Smooth muscle cell (in vitro differentiated cells): Measurements from ENCODE around the gene C1QL2. TPM values are rescaled to one million over a fixed set of nuclear protein-coding genes. Genes with fewer than 3 reads are reported as not detected.
A peak's percentile ranks its signal among the peaks of the same experiment; 100 is the strongest.

Experiments
- DNase-seq: peaks from one replicate; lab custom pipeline; 2025; ENCODE audit not compliant: unreplicated experiment; lab: John Stamatoyannopoulos, UW
- H2AFZ ChIP-seq: fragments of 200-600 bp; sonication (generic); 2 replicates; pipeline ENCODE4 v1.6.0; 2016; ENCODE audit warnings: antibody characterized with exemption, low read depth, mild to moderate bottlenecking
- H3F3A ChIP-seq: fragments of 200-600 bp; sonication (generic); 2 replicates; pipeline ENCODE4 v1.6.0; 2017; ENCODE audit warnings: antibody characterized with exemption, low read depth
- H3K27ac ChIP-seq: fragments of 200-600 bp; sonication (generic); 2 replicates; pipeline ENCODE4 v1.5.1; 2016; ENCODE audit warnings: low read depth, mild to moderate bottlenecking
- H3K27me3 ChIP-seq: fragments of 200-600 bp; sonication (generic); 2 replicates; pipeline ENCODE4 v1.6.1; 2016; ENCODE audit warnings: low read depth, mild to moderate bottlenecking
- H3K36me3 ChIP-seq: fragments of 200-600 bp; sonication (generic); 2 replicates; pipeline ENCODE4 v1.5.1; 2016; ENCODE audit warnings: low read depth
- H3K4me1 ChIP-seq: fragments of 200-600 bp; sonication (generic); 2 replicates; pipeline ENCODE4 v1.5.1; 2016; ENCODE audit warnings: low read depth
- H3K4me2 ChIP-seq: fragments of 200-600 bp; sonication (generic); 2 replicates; pipeline ENCODE4 v1.6.0; 2016; ENCODE audit warnings: mild to moderate bottlenecking
- H3K4me3 ChIP-seq: fragments of 200-600 bp; sonication (generic); 2 replicates; pipeline ENCODE4 v1.5.1; 2016; ENCODE audit warnings: mild to moderate bottlenecking
- H3K79me2 ChIP-seq: fragments of 200-600 bp; sonication (generic); 2 replicates; pipeline ENCODE4 v1.6.0; 2016; ENCODE audit warnings: low read depth, mild to moderate bottlenecking
- H3K9ac ChIP-seq: fragments of 200-600 bp; sonication (generic); 2 replicates; pipeline ENCODE4 v1.6.0; 2016; ENCODE audit warnings: low read depth
- H3K9me3 ChIP-seq: fragments of 200-600 bp; sonication (generic); replicated peaks from 2 replicates; pipeline ENCODE4 v1.5.1; 2016; ENCODE audit warnings: low read depth
- H4K20me1 ChIP-seq: fragments of 200-600 bp; sonication (generic); 2 replicates; pipeline ENCODE4 v1.6.0; 2016; ENCODE audit warnings: low read depth
- CTCF ChIP-seq: fragments of 200-600 bp; sonication (generic); IDR thresholded peaks from 2 replicates; pipeline ENCODE4 v1.5.1; 2017; ENCODE audit warnings: borderline replicate concordance, mild to moderate bottlenecking, antibody characterized with exemption; ENCODE audit not compliant: insufficient read depth, poor library complexity, severe bottlenecking
- WGBS: methylation state at CpG from one replicate; pipeline ENCODE4 v1.1.7; 2016; ENCODE audit warnings: low lambda C conversion rate; 5-methylcytosine and 5-hydroxymethylcytosine counted together
- polyA plus RNA-seq: library from polyadenylated mRNA; unstranded; fragments of >200 nt; fragmentation: Nextera tagmentation; extraction: Ambion mirVana; gene quantifications from 2 replicates; pipeline ENCODE4 v1.2.1, GENCODE V29; 2016
- total RNA-seq: library from RNA; depleted of rRNA; stranded (reverse); fragments of >200 nt; gene quantifications from 2 replicates; pipeline ENCODE4 v1.2.3, GENCODE V29; 2014

C1QL2 gene
- total and polyA plus RNA-seq, 2 experiments from 2014 or later: not detected

- Histone ChIP-seq H3K4me2 (no peak overlapping the region), H3K9ac (no peak overlapping the region), H2AFZ (no peak overlapping the region), H4K20me1 (no peaks in the 10 kb centered on the region), H3K79me2 (no peaks in the 10 kb centered on the region), H3K27me3 (peaks cover 88% of the 10 kb centered on the region), H3K4me3 (no peak overlapping the region), H3F3A (no peaks in the 10 kb centered on the region), H3K4me1 (peaks cover 4% of the 10 kb centered on the region), H3K27ac (no peak overlapping the region), H3K36me3 (no peaks in the 10 kb centered on the region), H3K9me3 (no peaks in the 10 kb centered on the region)
- TF ChIP-seq CTCF: no peak
- 73% methylated on average over 9 of the region's 9 CpGs for WGBS
- no peak for DNase-seq
Observed at GRCh38 chr2:119160361-119160990, 1.9 kb upstream of the C1QL2 start.

GRCh38 chr2:119157850-119158511 lies 570 bp downstream of the C1QL2 start:
- no peaks in the 10 kb centered on the region for H3K9me3 ChIP-seq
- H3K36me3 ChIP-seq: no peaks in the 10 kb centered on the region
- no peak for TF ChIP-seq CTCF
- no peak overlapping the region for H2AFZ ChIP-seq
- H4K20me1 ChIP-seq: no peaks in the 10 kb centered on the region
- H3K4me2 ChIP-seq: peak overlapping the region; percentile 78
- H3F3A ChIP-seq: no peaks in the 10 kb centered on the region
- H3K4me1 ChIP-seq: peaks cover 7% of the 10 kb centered on the region
- no peak for DNase-seq
- WGBS: 4% methylated on average over 51 of the region's 78 CpGs
- H3K79me2 ChIP-seq: no peaks in the 10 kb centered on the region
- H3K4me3 ChIP-seq: peak overlapping the region; percentile 40
- no peak overlapping the region for H3K27ac ChIP-seq
- H3K9ac ChIP-seq: no peak overlapping the region
- H3K27me3 ChIP-seq: peaks cover 98% of the 10 kb centered on the region

DNA sequence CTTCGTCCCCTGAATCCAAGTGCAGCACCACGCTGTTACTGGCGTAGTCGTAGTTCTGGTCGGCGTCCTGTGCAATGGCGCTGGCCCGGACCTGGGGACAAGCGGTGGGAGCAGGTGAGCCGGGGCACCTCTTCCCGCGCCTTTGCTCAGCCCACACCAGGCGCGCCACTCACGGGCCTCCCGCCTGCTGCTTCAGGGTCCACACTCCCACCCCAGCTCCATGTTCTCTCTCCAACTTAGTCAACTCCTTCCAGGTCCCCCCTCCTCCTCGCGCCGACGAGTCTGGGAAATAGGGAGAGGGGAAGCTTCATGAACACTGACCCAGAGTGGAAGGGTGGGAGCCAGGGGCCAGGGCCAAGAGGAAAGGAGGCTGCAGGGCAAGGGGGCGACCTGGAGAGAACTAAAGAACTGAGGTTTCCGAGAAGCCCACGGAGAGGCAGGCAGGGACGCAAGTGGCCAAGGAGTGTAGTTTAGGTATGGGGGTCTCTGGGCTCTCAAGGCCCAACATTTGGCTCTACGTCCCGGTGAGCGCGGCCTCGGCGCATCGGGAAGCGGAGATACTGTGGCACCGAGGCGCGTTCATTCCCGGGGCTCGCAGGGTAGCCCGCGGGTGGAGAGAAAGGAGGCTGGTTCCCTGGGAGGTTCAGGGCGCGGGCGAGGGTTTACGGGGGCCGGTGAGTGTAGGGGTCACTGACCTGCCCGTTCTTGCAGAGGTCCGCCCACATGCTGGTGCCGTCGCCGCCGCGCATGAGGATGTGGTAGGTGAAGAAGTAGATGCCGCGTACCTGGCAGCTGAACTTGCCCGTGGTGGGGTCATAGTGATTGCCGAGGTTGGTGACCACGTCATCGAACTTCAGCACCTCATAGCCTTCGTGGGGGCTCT lies 1.4 kb downstream of the C1QL2 start:
- Histone ChIP-seq H3K4me2 (no peak overlapping the region), H3F3A (no peaks in the 10 kb centered on the region), H3K27me3 (peaks cover 97% of the 10 kb centered on the region), H3K4me3 (no peak overlapping the region), H3K4me1 (peaks cover 7% of the 10 kb centered on the region), H4K20me1 (no peaks in the 10 kb centered on the region), H3K9me3 (no peaks in the 10 kb centered on the region), H3K36me3 (no peaks in the 10 kb centered on the region), H3K9ac (no peak overlapping the region), H3K79me2 (no peaks in the 10 kb centered on the region), H2AFZ (no peak overlapping the region), H3K27ac (no peak overlapping the region)
- no peak for DNase-seq
- no peak for TF ChIP-seq CTCF
- 4% methylated on average over 55 of the region's 58 CpGs for WGBS
